Measurements from ENCODE around the gene KCNIP2. TPM values are rescaled to one million over a fixed set of nuclear protein-coding genes. Genes with fewer than 3 reads are reported as not detected.

Gene KCNIP2
- total RNA-seq, 1 experiment from 2014 or later: 3.0 TPM

- Histone ChIP-seq H3K79me2 (ENCODE audit: insufficient read depth, low read length) (peaks cover 40% of the 10 kb centered on the region), H2BK5ac (ENCODE audit: insufficient read length, low read length) (no peak overlapping the region), H2BK12ac (ENCODE audit: insufficient read length, low read depth, low read length) (no peak overlapping the region), H3K9ac (ENCODE audit: extremely low read depth, insufficient read length, low read length) (peak overlapping the region; percentile 78), H2BK20ac (ENCODE audit: low read depth, low read length, poor library complexity, severe bottlenecking) (no peak overlapping the region), H2AK5ac (ENCODE audit: insufficient read length, low read length) (no peak overlapping the region), H3K56ac (ENCODE audit: insufficient read length, low read depth, low read length) (no peak overlapping the region), H3K14ac (ENCODE audit: insufficient read depth, low read length) (no peak overlapping the region), H2BK120ac (ENCODE audit: low read depth, low read length, poor library complexity, severe bottlenecking) (no peak overlapping the region), H3K27me3 (ENCODE audit: insufficient read depth, low read length) (no peaks in the 10 kb centered on the region), H3K27ac (ENCODE audit: insufficient read length, low read depth, low read length) (no peak overlapping the region), H2AFZ (ENCODE audit: low read length) (no peak overlapping the region), H3K23me2 (ENCODE audit: insufficient read length, low read depth, low read length, poor library complexity, severe bottlenecking) (peaks cover 12% of the 10 kb centered on the region), H3K18ac (ENCODE audit: insufficient read length, low read depth, low read length) (no peak overlapping the region), H3T11ph (ENCODE audit: low read length) (no peak overlapping the region), H3K4me1 (ENCODE audit: insufficient read depth, low read length) (peaks cover 4% of the 10 kb centered on the region; the same call in 1 of the 2 replicates), H2BK15ac (ENCODE audit: low read depth, low read length) (no peak overlapping the region), H4K20me1 (ENCODE audit: control insufficient read depth, insufficient read depth, insufficient read length) (no peaks in the 10 kb centered on the region), H3K4ac (ENCODE audit: low read depth, low read length) (no peak overlapping the region), H3K79me1 (ENCODE audit: insufficient read depth, low read depth, low read length, poor library complexity, severe bottlenecking) (no peaks in the 10 kb centered on the region), H4K8ac (replicated peaks; ENCODE audit: insufficient read length, low read depth, low read length) (no peak overlapping the region), H3K4me2 (ENCODE audit: insufficient read depth, insufficient read length, low read length) (peak overlapping the region; percentile 96), H4K91ac (ENCODE audit: insufficient read length, low read depth, low read length) (no peak overlapping the region), H4K5ac (ENCODE audit: insufficient read length, low read depth, low read length) (no peak overlapping the region), H3K23ac (ENCODE audit: insufficient read length, low read depth, low read length) (no peak overlapping the region), H3K9me3 (ENCODE audit: control insufficient read depth, low read depth, low read length) (no peaks in the 10 kb centered on the region)
- Mint-ChIP-seq H3K9me3 (no peaks in the 10 kb centered on the region), H3K36me3 (ENCODE audit: insufficient read depth in 1 of 3, low read depth in 3 of 3) (peaks cover 7 to 29% (median 16%) of the 10 kb centered on the region in 3 experiments; a peak in 6 of 7 replicates), H3K27me3 (ENCODE audit: low read depth) (no peaks in the 10 kb centered on the region), H3K27ac (no peak overlapping the region), H3K4me3 (peak overlapping the region; percentile 92 to 97), H3K4me1 (peaks cover 30 to 35% of the 10 kb centered on the region in 2 experiments)
- TF ChIP-seq CTCF (conservative IDR thresholded peaks at IDR 0.05): no peak
- no peak for DNase-seq
- no CpG with 5 or more reads among the region's 5 CpGs for WGBS (ENCODE audit: extremely low coverage, insufficient read length, low lambda C conversion rate)
Measured at GRCh38 chr10:101816376-101816775, 27.2 kb downstream of the KCNIP2 start.

Measured in H9 (cell line).